Measurements from ENCODE around the gene LEFTY1. TPM values are rescaled to one million over a fixed set of nuclear protein-coding genes. Genes with fewer than 3 reads are reported as not detected.

LEFTY1 gene
- total and polyA plus RNA-seq, 9 of the 15 experiments (the other 6 are each of a cell fraction or from before 2014, with no cell fraction given) = 0.07 to 0.24 (median 0.17) TPM; not detected in 5

DNA sequence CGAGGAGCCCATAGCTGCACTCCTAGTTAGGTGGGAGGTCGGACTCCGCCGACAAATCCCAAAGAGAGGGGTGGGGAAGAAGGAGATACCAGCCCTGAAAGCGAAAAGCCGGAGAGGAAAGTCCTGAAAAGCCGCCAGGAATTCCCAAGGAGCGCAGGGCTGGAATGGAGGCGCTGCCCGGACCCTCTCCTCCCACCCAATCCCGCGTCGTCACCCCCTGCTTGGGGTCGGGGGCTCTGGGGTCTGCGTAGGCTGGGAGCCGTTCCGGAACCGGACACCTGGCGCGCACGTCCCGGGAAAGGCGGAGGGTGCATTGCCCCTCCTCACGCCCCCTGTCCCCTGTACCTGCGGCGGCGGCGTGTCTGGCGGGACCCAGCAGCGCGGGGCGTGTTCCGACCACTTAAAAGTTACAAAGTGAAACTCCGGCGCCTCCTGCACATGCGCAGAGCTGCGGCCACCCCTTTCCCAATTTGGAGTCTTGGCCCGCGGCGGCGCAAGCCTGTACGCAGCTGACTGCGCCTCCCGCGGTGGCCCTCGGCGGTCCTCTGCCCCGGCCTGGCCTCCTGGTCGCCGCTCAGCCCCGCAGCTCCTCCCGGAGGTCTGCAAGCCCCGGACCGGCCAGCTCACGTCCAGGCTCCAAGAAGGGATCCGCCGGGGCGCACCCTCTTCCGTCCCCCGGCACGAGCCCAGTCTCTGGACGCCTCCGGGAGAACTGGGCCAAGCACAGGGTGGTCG is 6.8 kb downstream of the LEFTY1 start, which contains the start of gene TMEM63A (continued):
- TF ChIP-seq RBM22 (IDR thresholded peaks at IDR 0.05; ENCODE audit: low read depth, low read length, poor library complexity, severe bottlenecking) (peak; percentile 65), FIP1L1 (IDR thresholded peaks at IDR 0.05; ENCODE audit: low read depth, low read length, poor library complexity, severe bottlenecking) (peak; percentile 58), RB1 (IDR thresholded peaks at IDR 0.05; ENCODE audit: low read depth) (peak; percentile 88), RBBP5 (IDR thresholded peaks at IDR 0.05; ENCODE audit: borderline replicate concordance, insufficient read depth, low read length, poor library complexity, severe bottlenecking) (peak; percentile 83), NRF1 (conservative IDR thresholded peaks at IDR 0.05 in 1 of 2, IDR thresholded peaks at IDR 0.05 in 1 of 2) (peak; percentile 99), EP400 (IDR thresholded peaks at IDR 0.05) (peak; percentile 69; the same call in 1 of the 2 replicates), NR4A1 (CRISPR knock-in tag; IDR thresholded peaks at IDR 0.05) (no peak), NR4A1 (tag; IDR thresholded peaks at IDR 0.05) (no peak), SUPT5H (IDR thresholded peaks at IDR 0.05) (peak; percentile 78), CBX5 (IDR thresholded peaks at IDR 0.05; ENCODE audit: borderline replicate concordance, low read depth) (0 out of 2 replicates have a peak, but pooled peaks have one; percentile 10), SMAD1 (IDR thresholded peaks at IDR 0.05; ENCODE audit: low read depth, low read length, partially characterized antibody) (no peak), LCOR (CRISPR knock-in tag; IDR thresholded peaks at IDR 0.05) (peak; percentile 59; the same call in 1 of the 2 replicates), TEAD1 (CRISPR knock-in tag; IDR thresholded peaks at IDR 0.05) (peak in 1 of 2 experiments; percentile 84; a peak in 2 of 4 replicates), SAFB (IDR thresholded peaks at IDR 0.05; ENCODE audit: borderline replicate concordance, low read depth, low read length) (peak; percentile 47; the same call in 1 of the 2 replicates), ESRRA (IDR thresholded peaks at IDR 0.05; ENCODE audit: borderline replicate concordance, low read depth) (peak; percentile 44; the same call in 1 of the 2 replicates), ERF (CRISPR knock-in tag; IDR thresholded peaks at IDR 0.05) (0 out of 2 replicates have a peak, but pooled peaks have one; percentile 4), PCBP1 (IDR thresholded peaks at IDR 0.05; ENCODE audit: low read depth, low read length, poor library complexity, severe bottlenecking) (peak; percentile 77), GTF2E2 (tag; IDR thresholded peaks at IDR 0.05) (peak; percentile 67), BRD9 (IDR thresholded peaks at IDR 0.05; ENCODE audit: low read depth, partially characterized antibody) (peak; percentile 13), NR1H2 (CRISPR knock-in tag; IDR thresholded peaks at IDR 0.05) (no peak), ZNF583 (CRISPR knock-in tag; IDR thresholded peaks at IDR 0.05) (peak; percentile 24; the same call in 1 of the 2 replicates), SMAD4 (CRISPR knock-in tag; conservative IDR thresholded peaks at IDR 0.05) (0 out of 2 replicates have a peak, but pooled peaks have one; percentile 16), GABPA (tag; conservative IDR thresholded peaks at IDR 0.05; ENCODE audit: low read depth) (peak; percentile 70), PRMT5 (CRISPR knock-in tag; IDR thresholded peaks at IDR 0.05) (peak; percentile 73; the same call in 1 of the 2 replicates), ZBTB17 (CRISPR knock-in tag; IDR thresholded peaks at IDR 0.05) (peak; percentile 93), SMARCA4 (IDR thresholded peaks at IDR 0.05) (0 out of 2 replicates have a peak, but pooled peaks have one; percentile 5), CXXC5 (CRISPR knock-in tag; IDR thresholded peaks at IDR 0.05) (peak; percentile 89)
- TF ChIP-seq, protein P1, sequence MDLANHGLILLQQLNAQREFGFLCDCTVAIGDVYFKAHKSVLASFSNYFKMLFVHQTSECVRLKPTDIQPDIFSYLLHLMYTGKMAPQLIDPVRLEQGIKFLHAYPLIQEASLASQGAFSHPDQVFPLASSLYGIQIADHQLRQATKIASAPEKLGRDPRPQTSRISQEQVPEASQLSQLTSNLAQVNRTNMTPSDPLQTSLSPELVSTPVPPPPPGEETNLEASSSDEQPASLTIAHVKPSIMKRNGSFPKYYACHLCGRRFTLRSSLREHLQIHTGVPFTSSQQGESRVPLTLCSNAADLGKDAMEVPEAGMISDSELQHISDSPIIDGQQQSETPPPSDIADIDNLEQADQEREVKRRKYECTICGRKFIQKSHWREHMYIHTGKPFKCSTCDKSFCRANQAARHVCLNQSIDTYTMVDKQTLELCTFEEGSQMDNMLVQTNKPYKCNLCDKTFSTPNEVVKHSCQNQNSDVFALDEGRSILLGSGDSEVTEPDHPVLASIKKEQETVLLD (IDR thresholded peaks at IDR 0.05) = peak; percentile 92
- TF ChIP-seq, protein P2, sequence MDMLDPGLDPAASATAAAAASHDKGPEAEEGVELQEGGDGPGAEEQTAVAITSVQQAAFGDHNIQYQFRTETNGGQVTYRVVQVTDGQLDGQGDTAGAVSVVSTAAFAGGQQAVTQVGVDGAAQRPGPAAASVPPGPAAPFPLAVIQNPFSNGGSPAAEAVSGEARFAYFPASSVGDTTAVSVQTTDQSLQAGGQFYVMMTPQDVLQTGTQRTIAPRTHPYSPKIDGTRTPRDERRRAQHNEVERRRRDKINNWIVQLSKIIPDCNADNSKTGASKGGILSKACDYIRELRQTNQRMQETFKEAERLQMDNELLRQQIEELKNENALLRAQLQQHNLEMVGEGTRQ (CRISPR knock-in tag; IDR thresholded peaks at IDR 0.05) = 0 out of 2 replicates have a peak, but pooled peaks have one; percentile 2

All from K562 (cell line).